HEK293 (cell line): ENCODE measurements around the gene ARHGAP1.

Experiments
- SCRT1 ChIP-seq: fragments of 450-650 bp; formaldehyde crosslinking; IDR thresholded peaks from 2 replicates; pipeline ENCODE4 v1.5.1; 2016; ENCODE audit warnings: missing biosample characterization, missing genetic modification characterization, borderline replicate concordance
- ZNF776 ChIP-seq: fragments of 450-650 bp; formaldehyde crosslinking; IDR thresholded peaks from 2 replicates; pipeline ENCODE4 v1.5.0; 2017; ENCODE audit warnings: missing biosample characterization, missing genetic modification characterization, borderline replicate concordance

- TF ChIP-seq SCRT1 (tag by site-specific recombination) (no peak), ZNF776 (tag by site-specific recombination) (no peak)
Observed at GRCh38 chr11:46736615-46737014, 36.2 kb upstream of the ARHGAP1 start.
